GM12878 (cell line): Measurements from ENCODE around the gene GID8. TPM values are rescaled to one million over a fixed set of nuclear protein-coding genes. Genes with fewer than 3 reads are reported as not detected.

Source experiments
- ATAC-seq: fragments of 200-7000 bp; cut with Tn5 transposase; 3 replicates; pipeline ENCODE4 v1.9.1; 2020; ENCODE audit warnings: mild to moderate bottlenecking, moderate library complexity
- BruUV-seq: library from RNA; stranded (reverse); fragments of 400-500 nt; replicated peaks from 2 replicates; lab custom pipeline; 2021; lab: Mats Ljungman, UMichigan
- CTCF ChIA-PET: fragments of 300-600 bp; sonication (Branson Sonifier 250); formaldehyde crosslinking; extraction: SDS; loops from one replicate; lab custom pipeline; 2021; ENCODE audit warnings: inconsistent platforms; lab: Yijun Ruan, JAX
- POLR2A ChIA-PET: fragments of 350-600 bp; formaldehyde crosslinking; extraction: SDS; loops from one replicate; lab custom pipeline; 2021; ENCODE audit warnings: inconsistent platforms; lab: Charles Lee
- RAD21 ChIA-PET: fragments of 300-600 bp; sonication (Branson Sonifier 250); formaldehyde crosslinking; loops from one replicate; lab custom pipeline; 2023; ENCODE audit warnings: antibody characterized with exemption; ENCODE audit not compliant: unreplicated experiment; lab: Charles Lee
- SMC1A ChIA-PET: fragments of 300-600 bp; sonication (Branson Sonifier 250); formaldehyde crosslinking; loops from one replicate; lab custom pipeline; 2023; ENCODE audit not compliant: unreplicated experiment, uncharacterized antibody; lab: Charles Lee
- DNase-seq: peaks from one replicate; pipeline ENCODE4 v3.0.0-alpha.2; 2011; ENCODE audit warnings: low read depth, low spot score
- FAIRE-seq: peaks from 3 replicates; lab custom pipeline; 2011; peaks lifted over from hg19 to GRCh38; lab: Jason Lieb, UNC
- H2AFZ ChIP-seq: 2 replicates; pipeline ENCODE4 v1.6.0; 2011; ENCODE audit warnings: low read depth, low read length, control low read depth; ENCODE audit not compliant: control insufficient read depth
- H3K27ac ChIP-seq: 2 replicates; pipeline ENCODE4 v1.5.1; 2011; ENCODE audit warnings: control low read depth; ENCODE audit not compliant: control insufficient read depth, insufficient read depth
- H3K27me3 ChIP-seq, 2 experiments: replicated peaks in 1 of 2; 2 replicates each; pipeline versions ENCODE4 v1.6.0 to v1.6.1; 2011; ENCODE audit warnings: low read length in 1 of 2; ENCODE audit not compliant: control insufficient read depth in 2 of 2, insufficient read depth in 2 of 2
- H3K36me3 ChIP-seq, 2 experiments: 2 replicates each; pipeline ENCODE4 v1.5.1; 2011; ENCODE audit warnings: low read length in 1 of 2; ENCODE audit not compliant: control insufficient read depth in 2 of 2, insufficient read depth in 2 of 2
- H3K4me1 ChIP-seq: 2 replicates; pipeline ENCODE4 v1.6.1; 2011; ENCODE audit warnings: mild to moderate bottlenecking, low read length, moderate library complexity, mixed read lengths; ENCODE audit not compliant: control insufficient read depth, insufficient read depth
- H3K4me2 ChIP-seq: 2 replicates; pipeline ENCODE4 v1.6.0; 2011; ENCODE audit warnings: control low read depth; ENCODE audit not compliant: control insufficient read depth, insufficient read depth
- H3K4me3 ChIP-seq: fragments of 200-600 bp; sonication (generic); 2 replicates; pipeline ENCODE4 v1.5.1; 2016
- H3K79me2 ChIP-seq: 2 replicates; pipeline ENCODE4 v1.6.0; 2011; ENCODE audit warnings: low read length; ENCODE audit not compliant: control insufficient read depth, insufficient read depth
- H3K9ac ChIP-seq: 2 replicates; pipeline ENCODE4 v1.8.0; 2011; ENCODE audit warnings: low read length, control low read depth, mixed read lengths; ENCODE audit not compliant: control insufficient read depth, insufficient read depth
- H3K9me3 ChIP-seq: replicated peaks from 3 replicates; pipeline ENCODE4 v1.5.1; 2011; ENCODE audit warnings: mild to moderate bottlenecking, low read length; ENCODE audit not compliant: control insufficient read depth, insufficient read depth
- H4K20me1 ChIP-seq: 2 replicates; pipeline ENCODE4 v1.6.0; 2011; ENCODE audit not compliant: control insufficient read depth, insufficient read depth
- BHLHE40 ChIP-seq, 2 experiments: fragments of 450-650 bp in 1 of 2; IDR thresholded peaks; 2 replicates each; pipeline ENCODE4 v1.6.1; 2011 to 2017; ENCODE audit warnings: low read depth in 2 of 2, borderline replicate concordance in 1 of 2, improper control_type of control experiment in 1 of 2, low read length in 1 of 2, mild to moderate bottlenecking in 1 of 2
- CREM ChIP-seq: IDR thresholded peaks from 2 replicates; pipeline ENCODE4 v1.6.1; 2014; ENCODE audit warnings: antibody characterized with exemption, low read depth
- JUND ChIP-seq: IDR thresholded peaks from 2 replicates; pipeline ENCODE4 v1.6.1; 2012; ENCODE audit warnings: low read depth, mild to moderate bottlenecking, low read length, improper control_type of control experiment, moderate library complexity
- MTA2 ChIP-seq: fragments of 450-650 bp; IDR thresholded peaks from 2 replicates; pipeline ENCODE4 v1.6.1; 2016; ENCODE audit warnings: low read depth, mild to moderate bottlenecking, moderate library complexity
- MYB ChIP-seq: fragments of 150-350 bp; IDR thresholded peaks from 2 replicates; pipeline ENCODE4 v1.6.1; 2014; ENCODE audit warnings: mild to moderate bottlenecking, low read depth, low read length, borderline replicate concordance
- NBN ChIP-seq: fragments of 450-650 bp; IDR thresholded peaks from 2 replicates; pipeline ENCODE4 v1.6.1; 2016
- RAD21 ChIP-seq: IDR thresholded peaks from 2 replicates; pipeline ENCODE4 v1.6.1; 2011; ENCODE audit warnings: mild to moderate bottlenecking, low read depth, low read length, moderate library complexity; ENCODE audit not compliant: insufficient read depth
- RCOR1 ChIP-seq: conservative IDR thresholded peaks from 2 replicates; pipeline ENCODE4 v1.6.1; 2012; ENCODE audit warnings: low read depth, low read length, improper control_type of control experiment
- SREBF1 ChIP-seq: IDR thresholded peaks from 2 replicates; pipeline ENCODE4 v1.6.1; 2012; ENCODE audit warnings: mild to moderate bottlenecking, low read length
- SRF ChIP-seq, 2 experiments: IDR thresholded peaks; 2 replicates each; pipeline ENCODE4 v1.6.1; 2011; ENCODE audit warnings: low read depth in 2 of 2, low read length in 2 of 2, mild to moderate bottlenecking in 1 of 2, moderate library complexity in 1 of 2
- ZBTB33 ChIP-seq: fragments of 450-650 bp; IDR thresholded peaks from 2 replicates; pipeline ENCODE4 v1.6.1; 2017; ENCODE audit warnings: mild to moderate bottlenecking
- ZNF592 ChIP-seq: fragments of 450-650 bp; IDR thresholded peaks from 2 replicates; pipeline ENCODE4 v1.6.1; 2017; ENCODE audit warnings: mild to moderate bottlenecking, moderate library complexity
- ZNF622 ChIP-seq: fragments of 450-650 bp; IDR thresholded peaks from 2 replicates; pipeline ENCODE4 v1.6.1; 2017; ENCODE audit warnings: mild to moderate bottlenecking, inconsistent platforms
- WGBS: methylation state at CpG from one replicate; pipeline ENCODE4 v1.1.6; 2016; ENCODE audit warnings: low lambda C conversion rate; ENCODE audit not compliant: insufficient replicate concordance, insufficient coverage; ENCODE audit errors: missing lambda C conversion rate; 5-methylcytosine and 5-hydroxymethylcytosine counted together
- in situ Hi-C: fragments of 300-500 bp; cut with MboI; formaldehyde crosslinking; loops from 9 replicates; pipeline ENCODE4 v1.14.3; 2018; ENCODE audit warnings: mixed read lengths
- intact Hi-C: fragments of 100-400 bp; cut with micrococcal nuclease; formaldehyde crosslinking; loops from one replicate; pipeline ENCODE4 v1.14.2; 2022; ENCODE audit not compliant: unreplicated experiment
- polyA plus RNA-seq, 11 experiments: library from polyadenylated mRNA; depleted of rRNA in 4 of 11; unstranded in 6 of 11; stranded (reverse) in 5 of 11; fragments of >200 nt; fragmentation: Nextera tagmentation in 4 of 11; fragmentation: Illumina TruSeq in 1 of 11; extraction: Ambion mirVana in 4 of 11; extraction: Trizol in 1 of 11; gene quantifications; 1 replicate in 1 of 11; 2 replicates in 10 of 11; pipeline versions ENCODE4 v1.2.1 to v1.2.3, GENCODE V29; 2011 to 2016; ENCODE audit warnings: inconsistent platforms in 2 of 11, missing spikeins in 2 of 11, low read depth in 1 of 11
- total RNA-seq, 4 experiments: library from RNA; depleted of rRNA in 3 of 4; stranded (reverse); fragments of >200 nt in 3 of 4; fragmentation: Illumina TruSeq in 1 of 4; extraction: Trizol in 1 of 4; gene quantifications; 2 replicates each; pipeline versions ENCODE4 v1.2.1 to v1.2.3, GENCODE V29; 2013 to 2021

GID8 gene
- total and polyA plus RNA-seq, 10 of the 15 experiments (the other 5 are each of a cell fraction or from before 2014, with no cell fraction given), result 12.0 to 33.8 (median 22.2) TPM

- ChIA-PET POLR2A (interaction anchor here (0.6 to 5.3 kb wide), 3 partner anchors 16 to 751 kb away, joined by 3 to 36 read pairs (median 4); no protein-coding TSS in a partner anchor), SMC1A (interaction anchor here (1.0 to 2.0 kb wide), 4 partner anchors 9 to 58 kb away, joined by 3 to 12 read pairs (median 3); no protein-coding TSS in a partner anchor), RAD21 (no interaction called here), CTCF (interaction anchor here (1.2 to 2.2 kb wide), 3 partner anchors 38 to 239 kb away, joined by 3 to 5 read pairs (median 4); partner anchors contain the start of gene GID8)
- intact Hi-C loops, result no loop called here
- Histone ChIP-seq H4K20me1 (peaks cover 6% of the 10 kb centered on the region; the same call in 1 of the 2 replicates), H3K9ac (no peak overlapping the region), H3K36me3 (no peaks in the 10 kb centered on the region), H3K4me2 (no peak overlapping the region), H3K79me2 (no peaks in the 10 kb centered on the region), H3K4me1 (peaks cover 36% of the 10 kb centered on the region), H3K27me3 (peaks cover 0 to 19% of the 10 kb centered on the region in 2 experiments; a peak in 2 of 4 replicates), H3K9me3 (no peaks in the 10 kb centered on the region), H3K27ac (no peak overlapping the region), H3K4me3 (no peak overlapping the region), H2AFZ (no peak overlapping the region)
- no TSS peak for BruUV-seq
- ATAC-seq (no peak), FAIRE-seq (no peak), DNase-seq (no peak)
- WGBS, result 62% methylated on average over 9 of the region's 9 CpGs
- in situ Hi-C loops, result loop anchor here (5.0 kb wide), 1 partner anchor 36 kb away; no protein-coding TSS in a partner anchor
- TF ChIP-seq ZNF592 (no peak), ZBTB33 (no peak), NBN (no peak), MYB (no peak), ZNF622 (no peak), RAD21 (no peak), SREBF1 (no peak), BHLHE40 (IDR thresholded peaks at IDR 0.05; ENCODE audit: borderline replicate concordance in 1 of 2, low read depth in 2 of 2, low read length in 1 of 2) (no peak), CREM (no peak), JUND (no peak), RCOR1 (no peak), MTA2 (no peak), SRF (IDR thresholded peaks at IDR 0.05; ENCODE audit: low read depth in 2 of 2, low read length in 2 of 2) (no peak)
Measured at GRCh38 chr20:62975812-62976508, 38.0 kb downstream of the GID8 start.
